GM19452 (cell line): ENCODE measurements around the gene ACACB.

Experiments used
- ATAC-seq: cut with Tn5 transposase; IDR thresholded peaks from one replicate; pipeline ENCODE4 v1.9.1; 2021; ENCODE audit not compliant: unreplicated experiment

The ACACB gene

DNA sequence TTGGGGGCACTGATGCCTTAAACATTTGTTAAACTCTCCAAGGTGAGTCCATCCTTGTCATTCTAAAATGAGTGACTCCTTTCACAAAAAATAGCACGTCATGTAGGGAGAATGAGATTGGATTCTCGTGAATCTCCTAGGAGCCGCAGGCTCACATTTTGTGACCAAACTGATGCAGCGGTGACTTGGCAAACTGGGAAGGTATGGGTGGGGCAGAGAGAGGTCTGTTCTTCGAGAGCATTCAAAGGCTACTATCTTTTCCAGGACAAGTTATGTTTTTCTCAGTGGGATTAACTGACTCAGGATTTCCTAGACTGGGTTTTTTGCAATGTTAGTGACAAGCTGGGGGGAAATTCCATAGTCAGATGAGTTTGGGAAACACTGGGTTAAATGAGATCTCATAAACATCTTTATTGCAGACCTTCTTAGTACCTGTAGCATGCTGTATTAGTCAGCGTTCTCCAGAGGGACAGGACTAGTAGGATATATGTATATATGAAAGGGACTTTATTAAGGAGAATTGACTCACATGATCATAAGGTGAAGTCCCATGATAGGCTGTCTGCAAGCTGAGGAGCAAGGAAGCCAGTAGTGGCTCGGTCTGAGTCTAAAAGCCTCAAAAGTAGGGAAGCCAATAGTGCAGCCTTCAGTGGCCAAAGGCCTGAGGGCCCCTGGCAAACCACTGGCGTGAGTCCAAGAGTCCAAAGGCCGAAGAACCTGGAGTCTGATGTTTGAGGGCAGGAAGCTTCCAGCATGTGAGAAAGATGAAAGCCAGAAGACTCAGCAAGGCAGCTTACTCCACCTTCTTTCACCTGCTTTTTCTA lies 131.7 kb downstream of the ACACB start:
- no peak for ATAC-seq

DNA sequence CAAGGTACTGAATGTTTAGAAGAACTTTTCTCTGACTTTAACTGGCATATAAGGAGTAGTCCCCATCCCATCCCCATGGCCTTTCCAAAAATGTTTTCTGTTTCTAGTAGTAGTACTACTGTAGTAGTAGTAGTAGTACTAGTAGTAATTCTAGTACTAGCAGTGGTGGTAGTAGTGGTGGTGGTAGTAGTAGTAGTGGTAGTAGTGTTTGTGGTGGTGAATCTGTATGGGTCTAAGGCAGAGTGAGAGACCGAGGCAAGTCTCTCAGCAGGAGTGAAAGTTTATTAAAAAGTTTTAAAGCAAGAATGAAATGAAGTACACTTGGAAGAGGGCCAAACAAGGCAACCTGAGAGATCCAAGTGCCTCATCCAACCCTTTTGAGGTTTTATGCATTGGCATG lies 134.1 kb downstream of the ACACB start:
- no peak for ATAC-seq

DNA sequence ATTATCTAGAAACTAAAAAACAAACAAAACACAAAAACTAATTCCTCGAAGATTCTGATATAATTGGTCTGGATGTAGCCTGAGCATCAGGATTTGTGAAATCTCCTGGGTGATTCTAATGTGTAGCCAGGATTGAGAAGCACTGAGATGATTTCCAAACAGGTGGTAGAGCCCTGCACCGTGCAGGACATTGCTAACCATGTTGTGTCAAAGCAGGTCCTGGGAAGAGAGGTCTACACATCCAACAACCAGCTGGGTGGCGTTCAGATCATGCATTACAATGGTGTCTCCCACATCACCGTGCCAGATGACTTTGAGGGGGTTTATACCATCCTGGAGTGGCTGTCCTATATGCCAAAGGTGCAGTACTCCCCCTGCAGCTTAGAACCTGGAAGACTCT lies 136.4 kb downstream of the ACACB start:
- ATAC-seq: no peak

DNA sequence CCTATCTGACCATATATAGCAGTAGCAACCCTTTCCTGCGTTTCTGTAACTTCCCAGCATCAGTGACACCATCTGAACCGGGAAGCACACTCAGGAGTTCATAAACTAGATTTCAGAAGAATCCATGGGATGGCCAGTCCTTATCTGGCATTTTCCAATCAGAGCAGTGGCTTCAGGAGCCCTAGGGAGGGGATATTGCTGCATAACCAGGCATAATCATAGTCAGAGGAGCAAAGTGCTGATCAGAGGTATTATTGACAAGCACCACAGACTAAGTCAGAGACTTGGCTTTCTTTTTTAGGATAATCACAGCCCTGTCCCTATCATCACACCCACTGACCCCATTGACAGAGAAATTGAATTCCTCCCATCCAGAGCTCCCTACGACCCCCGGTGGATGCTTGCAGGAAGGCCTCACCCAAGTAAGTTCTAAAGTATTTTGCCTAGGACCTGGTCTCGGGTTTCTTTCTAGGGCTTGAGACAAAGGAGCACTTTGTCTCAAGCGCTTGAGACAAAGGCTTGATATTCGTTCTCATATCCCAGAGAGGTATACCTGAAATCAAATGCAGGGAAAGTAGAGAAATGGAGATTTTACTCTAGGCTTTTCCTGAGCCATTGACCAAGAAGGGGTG lies 137.6 kb downstream of the ACACB start:
- no peak for ATAC-seq

- ATAC-seq: no peak
Observed at GRCh38 chr12:109255377-109255776, 139.0 kb downstream of the ACACB start.

DNA sequence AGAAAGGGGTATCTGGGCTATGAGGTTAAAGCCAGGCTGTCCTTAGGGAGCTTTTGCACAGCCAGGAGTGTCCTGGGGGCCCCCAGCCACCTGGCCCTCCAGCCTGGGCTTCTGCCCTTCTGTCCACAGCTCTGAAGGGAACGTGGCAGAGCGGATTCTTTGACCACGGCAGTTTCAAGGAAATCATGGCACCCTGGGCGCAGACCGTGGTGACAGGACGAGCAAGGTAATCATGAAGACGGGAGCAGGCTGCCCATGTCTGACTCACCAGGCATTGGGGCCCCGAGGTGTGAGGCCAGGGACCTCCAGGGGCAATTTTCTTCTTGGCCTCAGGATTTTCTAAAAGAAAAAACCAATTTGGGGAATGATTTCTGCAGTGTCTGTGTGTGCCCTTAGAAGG lies 139.6 kb downstream of the ACACB start:
- ATAC-seq: no peak

GRCh38 chr12:109258201-109258600 lies 141.8 kb downstream of the ACACB start:
- no peak for ATAC-seq

- no peak for ATAC-seq
Observed at GRCh38 chr12:109258607-109259544, 142.5 kb downstream of the ACACB start.

GRCh38 chr12:109259545-109259895 lies 143.1 kb downstream of the ACACB start:
- ATAC-seq: no peak

DNA sequence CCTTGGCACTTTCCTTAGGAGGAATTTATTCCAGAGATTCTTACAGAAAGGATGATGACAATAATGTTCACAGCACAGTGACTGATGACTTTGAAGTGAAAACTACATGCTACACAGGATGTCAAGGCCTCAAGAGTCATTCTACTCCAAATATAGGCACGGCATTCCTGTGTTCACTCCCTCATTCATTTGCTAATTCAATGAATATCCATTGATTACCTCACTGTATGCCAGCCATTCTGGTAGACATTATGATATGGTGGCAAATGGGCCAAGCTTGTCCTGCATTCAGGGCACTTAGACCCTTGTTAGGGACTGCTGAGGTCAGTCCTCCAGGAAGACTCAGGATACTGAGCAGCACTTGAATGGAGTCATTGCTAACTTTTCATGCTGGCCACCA lies 144.7 kb downstream of the ACACB start:
- ATAC-seq: no peak

- no peak for ATAC-seq
Observed at GRCh38 chr12:109261939-109262338, 145.6 kb downstream of the ACACB start.

- no peak for ATAC-seq
Observed at GRCh38 chr12:109263439-109263838, 147.1 kb downstream of the ACACB start.

- no peak for ATAC-seq
Observed at GRCh38 chr12:109264095-109264942, 147.9 kb downstream of the ACACB start.

DNA sequence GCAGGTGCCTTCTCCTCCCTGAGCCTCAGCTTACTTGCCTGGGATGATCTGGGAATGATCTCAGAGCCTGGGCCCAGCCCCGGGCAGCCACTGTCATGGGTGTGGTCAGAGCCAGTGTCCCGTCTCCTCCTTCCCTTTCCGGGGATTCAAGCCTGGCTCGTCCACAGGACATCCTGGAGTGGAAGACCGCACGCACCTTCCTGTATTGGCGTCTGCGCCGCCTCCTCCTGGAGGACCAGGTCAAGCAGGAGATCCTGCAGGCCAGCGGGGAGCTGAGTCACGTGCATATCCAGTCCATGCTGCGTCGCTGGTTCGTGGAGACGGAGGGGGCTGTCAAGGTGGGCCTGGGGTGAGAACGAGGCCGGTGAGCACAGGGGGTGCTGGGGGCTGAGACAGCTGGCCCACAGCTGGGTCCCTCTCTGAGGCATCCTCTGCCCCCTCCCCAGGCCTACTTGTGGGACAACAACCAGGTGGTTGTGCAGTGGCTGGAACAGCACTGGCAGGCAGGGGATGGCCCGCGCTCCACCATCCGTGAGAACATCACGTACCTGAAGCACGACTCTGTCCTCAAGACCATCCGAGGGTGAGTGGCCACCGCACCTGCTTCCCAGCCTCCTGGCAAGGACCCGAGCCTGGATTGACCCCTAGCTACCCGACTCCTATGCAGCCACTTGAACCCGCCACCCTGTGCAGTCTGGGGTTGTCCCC lies 148.7 kb downstream of the ACACB start:
- ATAC-seq: no peak

DNA sequence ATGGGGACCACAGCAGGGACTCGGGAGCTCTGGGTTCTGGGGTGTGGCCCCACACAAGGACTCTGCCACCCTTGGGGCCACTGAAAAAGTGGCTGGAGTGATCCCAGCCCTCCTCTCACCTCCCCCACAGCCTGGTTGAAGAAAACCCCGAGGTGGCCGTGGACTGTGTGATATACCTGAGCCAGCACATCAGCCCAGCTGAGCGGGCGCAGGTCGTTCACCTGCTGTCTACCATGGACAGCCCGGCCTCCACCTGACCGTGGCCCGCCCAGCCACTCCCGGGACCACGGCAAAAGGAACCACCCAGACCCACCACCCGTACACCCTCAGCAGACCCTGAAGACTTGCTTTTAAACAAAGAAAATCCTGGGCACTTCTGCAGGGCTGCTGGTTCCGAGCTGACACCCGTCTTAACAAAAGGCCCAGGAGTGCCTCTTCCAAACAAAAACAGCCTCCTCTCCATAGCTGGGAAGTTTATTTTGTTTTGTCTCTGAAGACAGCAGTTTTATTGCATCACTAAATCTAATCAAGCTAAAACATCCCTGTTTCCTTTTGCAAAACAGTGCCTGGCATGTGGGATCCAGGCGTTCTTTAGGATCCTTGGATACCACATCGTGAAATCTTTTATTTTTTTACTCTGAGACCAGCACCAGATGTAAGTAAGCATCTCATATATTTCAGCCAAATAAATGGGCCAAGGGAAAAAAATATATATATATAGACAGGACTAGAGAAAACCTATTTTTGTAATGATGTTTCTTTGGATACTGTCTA lies 149.9 kb downstream of the ACACB start:
- ATAC-seq: no peak

DNA sequence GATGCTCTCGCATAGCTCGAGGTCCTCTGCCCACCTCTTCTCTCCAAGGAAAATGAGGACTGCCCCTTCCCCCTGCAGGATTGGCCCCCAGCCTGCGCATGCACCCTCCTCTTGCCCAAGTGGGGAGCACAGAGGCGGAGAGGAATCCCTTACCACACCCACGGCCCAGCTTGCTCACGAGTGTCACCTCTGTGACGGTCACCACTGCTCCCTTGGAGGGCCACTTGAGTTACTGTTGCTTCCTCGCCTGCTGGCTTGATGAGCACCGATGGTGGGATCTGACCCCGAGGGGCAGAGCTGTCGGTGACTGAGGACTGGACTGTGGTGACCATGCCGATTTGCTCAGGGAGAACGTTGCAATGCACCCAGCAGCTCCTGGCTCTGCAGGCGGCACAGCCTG lies 151.0 kb downstream of the ACACB start:
- no peak for ATAC-seq

DNA sequence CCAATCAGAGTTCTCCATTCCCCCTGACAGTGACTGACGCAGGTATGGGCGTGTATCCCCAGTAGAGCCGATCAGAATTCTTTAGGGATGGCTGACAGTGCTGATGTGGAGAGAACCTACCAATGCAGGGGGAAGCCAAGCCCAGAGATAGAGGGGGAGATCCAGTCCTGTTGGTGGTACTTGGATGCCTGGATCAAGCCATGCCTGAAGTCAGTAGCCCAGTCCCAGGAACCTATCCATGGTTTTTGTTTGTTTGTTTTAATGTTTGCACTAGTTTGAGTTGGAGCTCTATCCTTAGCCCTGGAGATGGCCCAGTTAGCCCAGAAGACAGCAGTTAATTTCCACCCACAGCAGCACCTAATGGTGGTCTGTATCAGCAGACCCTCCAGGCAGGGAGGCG lies 152.5 kb downstream of the ACACB start:
- no peak for ATAC-seq

DNA sequence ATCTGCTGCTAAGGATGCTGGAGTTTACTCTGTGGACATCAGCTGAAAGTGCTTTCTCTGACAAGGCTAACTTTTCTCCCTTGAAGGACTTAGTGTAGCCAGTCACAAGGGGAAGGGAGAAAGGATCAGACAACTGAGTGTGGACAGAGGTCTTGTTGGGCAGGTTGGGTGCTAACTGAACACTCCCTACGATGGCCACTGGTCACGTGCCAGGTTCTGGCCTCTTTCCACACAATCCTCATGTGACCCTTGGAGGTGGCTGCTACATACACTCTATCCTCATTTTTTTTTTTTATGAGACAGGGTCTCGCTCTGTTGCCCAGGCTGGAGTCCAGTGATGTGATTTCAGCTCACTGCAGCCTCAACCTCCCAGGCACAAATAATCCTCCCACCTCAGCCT lies 153.0 kb downstream of the ACACB start:
- no peak for ATAC-seq

DNA sequence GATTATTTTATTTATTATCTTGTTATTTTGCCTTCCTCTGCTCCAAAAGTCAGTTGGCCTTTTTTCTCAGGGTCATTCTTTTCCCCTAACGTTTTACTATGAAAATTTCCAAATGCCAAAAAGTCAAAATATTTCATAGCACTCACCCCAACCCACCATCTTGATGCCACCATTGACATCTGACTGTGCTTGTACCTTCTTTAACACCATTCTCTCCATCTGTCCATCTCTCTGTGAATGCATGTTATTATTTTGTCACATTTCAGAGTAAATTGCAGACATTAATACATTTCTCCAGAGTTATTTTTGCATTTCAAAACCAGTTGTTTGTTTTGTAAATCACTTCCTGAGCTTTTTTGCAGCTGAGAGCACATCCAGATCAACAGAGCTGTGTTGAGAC lies 154.1 kb downstream of the ACACB start:
- ATAC-seq: no peak
